SK-N-SH (cell line): Measurements from ENCODE around the gene DDX25. TPM values are rescaled to one million over a fixed set of nuclear protein-coding genes. Genes with fewer than 3 reads are reported as not detected.

Experiments used
- CTCF ChIA-PET: fragments of 300-600, 350-600 bp; formaldehyde crosslinking; extraction: SDS; loops from one replicate; lab custom pipeline; 2021; lab: Yijun Ruan, JAX
- POLR2A ChIA-PET: fragments of 350-600 bp; sonication (Branson Sonifier 250); formaldehyde crosslinking; extraction: SDS; loops from one replicate; lab custom pipeline; 2020; ENCODE audit warnings: antibody characterized with exemption, inconsistent platforms; lab: Yijun Ruan, JAX
- DNase-seq: peaks from one replicate; pipeline ENCODE4 v3.0.0; 2012
- H2AFZ ChIP-seq: fragments of 200-600 bp; sonication (generic); 2 replicates; pipeline ENCODE4 v1.8.1; 2016; ENCODE audit warnings: antibody characterized with exemption, mild to moderate bottlenecking, low read depth
- H3F3A ChIP-seq: fragments of 200-600 bp; sonication (generic); replicated peaks from 2 replicates; pipeline ENCODE3; 2016; ENCODE audit warnings: antibody characterized with exemption, mild to moderate bottlenecking; ENCODE audit not compliant: insufficient read depth
- H3K27ac ChIP-seq, 2 experiments: fragments of 200-500 bp in 1 of 2; fragments of 200-600 bp in 1 of 2; sonication (Bioruptor generic) in 1 of 2; sonication (generic), shearing (Covaris generic) in 1 of 2; 2 replicates each; pipeline versions ENCODE4 v1.5.1 to v1.6.1; 2014 to 2016; ENCODE audit warnings: low read depth in 2 of 2, inconsistent platforms in 1 of 2, low read length in 1 of 2, mild to moderate bottlenecking in 1 of 2, mixed read lengths in 1 of 2
- H3K27me3 ChIP-seq: fragments of 200-600 bp; sonication (generic), shearing (Covaris generic); 2 replicates; pipeline ENCODE4 v1.6.1; 2016; ENCODE audit warnings: mixed run types; ENCODE audit not compliant: insufficient read depth
- H3K36me3 ChIP-seq, 2 experiments: fragments of 200-500 bp in 1 of 2; fragments of 200-600 bp in 1 of 2; sonication (Bioruptor generic) in 1 of 2; sonication (generic) in 1 of 2; replicated peaks in 1 of 2; 2 replicates each; pipeline versions ENCODE3 to v1.5.1; 2014 to 2016; ENCODE audit warnings: low read length in 1 of 2, mild to moderate bottlenecking in 1 of 2; ENCODE audit not compliant: insufficient read depth in 2 of 2, control insufficient read depth in 1 of 2
- H3K4me1 ChIP-seq, 2 experiments: fragments of 200-500 bp in 1 of 2; fragments of 200-600 bp in 1 of 2; sonication (Bioruptor generic) in 1 of 2; sonication (generic), shearing (Covaris generic) in 1 of 2; 2 replicates each; pipeline versions ENCODE4 v1.5.1 to v1.6.1; 2014 to 2016; ENCODE audit warnings: low read depth in 1 of 2, low read length in 1 of 2, mixed run types in 1 of 2; ENCODE audit not compliant: insufficient read depth in 2 of 2, control insufficient read depth in 1 of 2
- H3K4me2 ChIP-seq: fragments of 200-600 bp; sonication (generic), shearing (Covaris generic); 2 replicates; pipeline ENCODE4 v1.6.1; 2017; ENCODE audit warnings: mixed run types
- H3K4me3 ChIP-seq, 2 experiments: fragments of 200-500 bp in 1 of 2; fragments of 200-600 bp in 1 of 2; sonication (Bioruptor generic) in 1 of 2; sonication (generic), shearing (Covaris generic) in 1 of 2; 2 replicates each; pipeline versions ENCODE4 v1.5.1 to v1.8.1; 2014 to 2016; ENCODE audit warnings: low read depth in 2 of 2, inconsistent platforms in 1 of 2, low read length in 1 of 2, mild to moderate bottlenecking in 1 of 2, mixed read lengths in 1 of 2, moderate library complexity in 1 of 2
- H3K79me2 ChIP-seq: fragments of 200-600 bp; sonication (generic); 2 replicates; pipeline ENCODE4 v1.8.1; 2017; ENCODE audit warnings: mild to moderate bottlenecking; ENCODE audit not compliant: insufficient read depth
- H3K9ac ChIP-seq: fragments of 200-600 bp; sonication (generic); 2 replicates; pipeline ENCODE4 v1.6.1; 2017; ENCODE audit warnings: mixed run types
- H3K9me2 ChIP-seq: fragments of 200-600 bp; sonication (generic); 2 replicates; pipeline ENCODE4 v1.6.1; 2017; ENCODE audit warnings: mixed run types
- H3K9me3 ChIP-seq: fragments of 200-600 bp; sonication (generic); 2 replicates; pipeline ENCODE4 v1.6.1; 2017; ENCODE audit warnings: mixed run types, mild to moderate bottlenecking, moderate library complexity
- H4K20me1 ChIP-seq: fragments of 200-600 bp; sonication (generic); 2 replicates; pipeline ENCODE4 v1.6.1; 2017; ENCODE audit warnings: mild to moderate bottlenecking, mixed run types; ENCODE audit not compliant: insufficient read depth
- CHD2 ChIP-seq: fragments of 150-350 bp; IDR thresholded peaks from 2 replicates; pipeline ENCODE4 v1.6.1; 2018; ENCODE audit warnings: low read length; ENCODE audit not compliant: partially characterized antibody
- CTCF ChIP-seq: fragments of 200-600 bp; sonication (generic); IDR thresholded peaks from 2 replicates; pipeline ENCODE4 v1.6.1; 2017; ENCODE audit warnings: antibody characterized with exemption, mild to moderate bottlenecking, moderate library complexity
- EP300 ChIP-seq, 2 experiments: IDR thresholded peaks; 2 replicates each; pipeline versions ENCODE4 v1.4.0 to v1.6.1; 2012; ENCODE audit warnings: borderline replicate concordance in 1 of 2, low read depth in 1 of 2, low read length in 1 of 2
- EZH2phosphoT487 ChIP-seq: fragments of 200-600 bp; sonication (generic); IDR thresholded peaks from 2 replicates; pipeline ENCODE4 v1.6.1; 2017; ENCODE audit warnings: low read depth, mixed run types, mild to moderate bottlenecking, antibody characterized with exemption, moderate library complexity, borderline replicate concordance
- FOSL2 ChIP-seq: IDR thresholded peaks from 2 replicates; pipeline ENCODE4 v1.4.0; 2012; ENCODE audit warnings: low read depth, mild to moderate bottlenecking, moderate library complexity, borderline replicate concordance
- GABPA ChIP-seq: IDR thresholded peaks from 2 replicates; pipeline ENCODE4 v1.4.0; 2012; ENCODE audit warnings: low read depth, mild to moderate bottlenecking
- MEF2A ChIP-seq: IDR thresholded peaks from 2 replicates; pipeline ENCODE4 v1.4.0; 2012; ENCODE audit warnings: low read depth, borderline replicate concordance
- NFIC ChIP-seq: IDR thresholded peaks from 2 replicates; pipeline ENCODE4 v1.4.0; 2012; ENCODE audit warnings: borderline replicate concordance
- RCOR1 ChIP-seq: fragments of 150-350 bp; IDR thresholded peaks from 2 replicates; pipeline ENCODE4 v1.6.1; 2017; ENCODE audit warnings: antibody characterized with exemption, low read length
- REST ChIP-seq: IDR thresholded peaks from 2 replicates; pipeline ENCODE4 v1.6.1; 2012; ENCODE audit warnings: mild to moderate bottlenecking, low read depth, low read length, moderate library complexity
- RXRA ChIP-seq: IDR thresholded peaks from 2 replicates; pipeline ENCODE4 v1.4.0; 2012; ENCODE audit warnings: low read depth, mild to moderate bottlenecking, borderline replicate concordance
- TCF12 ChIP-seq: IDR thresholded peaks from 2 replicates; pipeline ENCODE4 v1.4.0; 2012
- TEAD4 ChIP-seq: IDR thresholded peaks from 2 replicates; pipeline ENCODE4 v1.4.0; 2012; ENCODE audit warnings: mild to moderate bottlenecking, borderline replicate concordance; ENCODE audit not compliant: insufficient read depth
- USF1 ChIP-seq: IDR thresholded peaks from 2 replicates; pipeline ENCODE4 v1.4.0; 2012; ENCODE audit warnings: low read depth, borderline replicate concordance
- ZBTB33 ChIP-seq: IDR thresholded peaks from 2 replicates; pipeline ENCODE4 v1.4.0; 2012; ENCODE audit warnings: low read depth, borderline replicate concordance
- polyA plus RNA-seq, 3 experiments: library from polyadenylated mRNA; depleted of rRNA; stranded (reverse); fragments of >200 nt; gene quantifications; 2 replicates each; pipeline ENCODE4 v1.2.3, GENCODE V29; 2012

The DDX25 gene
- polyA plus RNA-seq, 1 of the 3 experiments (the other 2 are of a cell fraction) = 0.12 TPM

- Histone ChIP-seq H3K36me3 (peaks cover 0 to 21% of the 10 kb centered on the region in 2 experiments), H3F3A (no peaks in the 10 kb centered on the region), H2AFZ (no peak overlapping the region), H3K4me1 (peaks cover 0 to 5% of the 10 kb centered on the region in 2 experiments; a peak in 1 of 4 replicates)
- no peak for TF ChIP-seq TCF12
- TF ChIP-seq CTCF = no peak
- TF ChIP-seq ZBTB33 = no peak
- TF ChIP-seq GABPA = no peak
- TF ChIP-seq EP300 (IDR thresholded peaks at IDR 0.05; ENCODE audit: borderline replicate concordance in 1 of 2, low read depth in 1 of 2, low read length in 1 of 2) = no peak
- TF ChIP-seq REST = no peak
- no peak for TF ChIP-seq RXRA
- TF ChIP-seq TEAD4 = no peak
- TF ChIP-seq RCOR1 = no peak
- no peak for TF ChIP-seq CHD2
- TF ChIP-seq NFIC = no peak
- TF ChIP-seq MEF2A = no peak
- no peak for TF ChIP-seq EZH2phosphoT487
- no peak for TF ChIP-seq FOSL2
- TF ChIP-seq USF1 = no peak
- TF ChIP-seq, all 33 proteins: peak for 0
- CTCF ChIA-PET = interaction anchor here (1.3 to 1.4 kb wide), 2 partner anchors 86 to 217 kb away, joined by 3 to 4 read pairs; no protein-coding TSS in a partner anchor
- Histone ChIP-seq H3K4me2 (no peak overlapping the region), H3K4me3 (no peak overlapping the region), H3K27ac (no peak overlapping the region), H3K9ac (no peak overlapping the region), H3K9me2 (no peaks in the 10 kb centered on the region), H4K20me1 (no peaks in the 10 kb centered on the region), H3K9me3 (no peaks in the 10 kb centered on the region), H3K79me2 (no peaks in the 10 kb centered on the region), H3K27me3 (no peaks in the 10 kb centered on the region)
- POLR2A ChIA-PET = no interaction called here
- no peak for DNase-seq
These were observed 71.8 kb downstream of the DDX25 start for GRCh38 chr11:125976156-125976555.
